Stimulated activated naive CD4-positive, alpha-beta T cell treated with Interleukin-2 at 50 U/mL for 16 hours (primary cell): ENCODE data around the gene LEPR.
"Not testable (repeated sequence)": the region's sequence is repeated elsewhere in the genome, so short reads cannot be mapped to it uniquely, and the experiment has no call there.

ENCODE experiments used
- DNase-seq: peaks from one replicate; lab custom pipeline; 2025; lab: John Stamatoyannopoulos, UW

LEPR gene

GRCh38 chr1:65420590-65421350, at the start of gene LEPR, which contains the start of gene LEPROT:
TSS of gene LEPR (plus strand) at chr1:65420668. CDS start at chr1:65565566, 144,898 bp downstream.
TSS of gene LEPROT (plus strand) at chr1:65420668. CDS start at chr1:65420725, 57 bp downstream.
- DNase-seq = no peak

- DNase-seq = no peak
Observed at GRCh38 chr1:65371544-65371943, 48.9 kb upstream of the LEPR start.

GRCh38 chr1:65372557-65372956, 47.9 kb upstream of the LEPR start:
- no peak for DNase-seq

GRCh38 chr1:65377496-65378246, 42.8 kb upstream of the LEPR start:
- DNase-seq = no peak

- DNase-seq = no peak
Observed at GRCh38 chr1:65378247-65378946, 42.1 kb upstream of the LEPR start.

- DNase-seq = not testable (repeated sequence)
Observed at GRCh38 chr1:65384426-65384825, 36.0 kb upstream of the LEPR start.

- DNase-seq = no peak
Observed at GRCh38 chr1:65386439-65386838, 34.0 kb upstream of the LEPR start.

GRCh38 chr1:65387821-65388220, 32.6 kb upstream of the LEPR start:
- no peak for DNase-seq

GRCh38 chr1:65388908-65389695, 31.4 kb upstream of the LEPR start:
- DNase-seq = no peak

- no peak for DNase-seq
Observed at GRCh38 chr1:65392497-65392896, 28.0 kb upstream of the LEPR start.

GRCh38 chr1:65393347-65393746, 27.1 kb upstream of the LEPR start:
- peak; percentile 21 for DNase-seq

- no peak for DNase-seq
Observed at GRCh38 chr1:65393928-65394327, 26.5 kb upstream of the LEPR start.

GRCh38 chr1:65395887-65396612, 24.4 kb upstream of the LEPR start:
- no peak for DNase-seq

GRCh38 chr1:65398083-65398482, 22.4 kb upstream of the LEPR start:
- no peak for DNase-seq

GRCh38 chr1:65399003-65399402, 21.5 kb upstream of the LEPR start:
- DNase-seq = no peak

GRCh38 chr1:65401612-65402011, 18.9 kb upstream of the LEPR start:
- DNase-seq = no peak

- no peak for DNase-seq
Observed at GRCh38 chr1:65404941-65405340, 15.5 kb upstream of the LEPR start.

GRCh38 chr1:65407877-65408276, 12.6 kb upstream of the LEPR start:
- no peak for DNase-seq

- DNase-seq = no peak
Observed at GRCh38 chr1:65409314-65409713, 11.2 kb upstream of the LEPR start.

- DNase-seq = no peak
Observed at GRCh38 chr1:65409816-65410326, 10.6 kb upstream of the LEPR start.
